B cell (primary cell): ENCODE measurements around the gene WDFY2. TPM values are rescaled to one million over a fixed set of nuclear protein-coding genes. Genes with fewer than 3 reads are reported as not detected.

Source experiments
- ATAC-seq: fragments of 200-7000 bp; cut with Tn5 transposase; one replicate; pipeline ENCODE4 v1.10.0; 2021; ENCODE audit warnings: low read depth, mild to moderate bottlenecking, moderate number of reproducible peaks, moderate library complexity
- CTCF ChIA-PET: fragments of 350-600 bp; sonication (Branson Sonifier 250); formaldehyde crosslinking; loops from one replicate; lab custom pipeline; 2021; ENCODE audit warnings: antibody characterized with exemption, inconsistent platforms; lab: Charles Lee
- POLR2A ChIA-PET: fragments of 350-600 bp; sonication (Branson Sonifier 250); formaldehyde crosslinking; loops from one replicate; lab custom pipeline; 2021; ENCODE audit warnings: antibody characterized with exemption; lab: Charles Lee
- DNase-seq: peaks from one replicate; pipeline ENCODE4 v3.0.0; 2013
- H2AFZ ChIP-seq: 2 replicates; pipeline ENCODE4 v1.6.1; 2012; ENCODE audit warnings: mild to moderate bottlenecking, low read depth, low read length; ENCODE audit not compliant: insufficient read depth, poor library complexity, severe bottlenecking
- H3K27ac ChIP-seq, 2 donors: 1 replicate in 1 of 2; 2 replicates in 1 of 2; pipeline ENCODE4 v1.5.1; 2012 to 2013; ENCODE audit warnings: low read length in 2 of 2, mild to moderate bottlenecking in 2 of 2, moderate library complexity in 1 of 2
- H3K27me3 ChIP-seq, 4 experiments: fragments of 200-600 bp in 1 of 4; sonication (generic) in 1 of 4; replicated peaks in 1 of 4; 1 replicate in 2 of 4; 2 replicates in 2 of 4; pipeline versions ENCODE4 v1.6.1 to v1.7.0; 2013 to 2016; ENCODE audit warnings: low read length in 3 of 4, mild to moderate bottlenecking in 2 of 4, mixed read lengths in 1 of 4, moderate library complexity in 1 of 4; ENCODE audit not compliant: insufficient read depth in 4 of 4, control insufficient read depth in 3 of 4; ENCODE audit errors: control extremely low read depth in 1 of 4
- H3K36me3 ChIP-seq, 2 experiments: replicated peaks in 1 of 2; 1 replicate in 1 of 2; 2 replicates in 1 of 2; pipeline versions ENCODE4 v1.6.1 to v1.7.1; 2013; ENCODE audit warnings: low read length in 1 of 2; ENCODE audit not compliant: insufficient read depth in 2 of 2, control insufficient read depth in 1 of 2; ENCODE audit errors: control extremely low read depth in 1 of 2, extremely low read depth in 1 of 2
- H3K4me1 ChIP-seq, 2 donors: fragments of 200-600 bp in 1 of 2; sonication (generic) in 1 of 2; 1 replicate in 1 of 2; 2 replicates in 1 of 2; pipeline versions ENCODE4 v1.5.1 to v1.6.1; 2013 to 2017; ENCODE audit warnings: low read length in 2 of 2; ENCODE audit not compliant: control insufficient read depth in 2 of 2, insufficient read depth in 2 of 2
- H3K4me2 ChIP-seq: replicated peaks from 2 replicates; pipeline ENCODE3; 2012; ENCODE audit warnings: mild to moderate bottlenecking, low read depth, low read length; ENCODE audit not compliant: poor library complexity, severe bottlenecking
- H3K4me3 ChIP-seq, 5 experiments: fragments of 200-600 bp in 1 of 5; sonication (generic) in 1 of 5; 1 replicate in 3 of 5; 2 replicates in 2 of 5; pipeline versions ENCODE4 v1.5.1 to v1.7.0; 2011 to 2016; ENCODE audit warnings: low read length in 4 of 5, mild to moderate bottlenecking in 4 of 5, low read depth in 2 of 5, control low read depth in 1 of 5, moderate library complexity in 1 of 5; ENCODE audit not compliant: insufficient read depth in 1 of 5; ENCODE audit errors: control extremely low read depth in 1 of 5, extremely low read depth in 1 of 5
- H3K79me2 ChIP-seq: fragments of 200-600 bp; sonication (generic); one replicate; pipeline ENCODE4 v1.6.0; 2016; ENCODE audit warnings: low read length; ENCODE audit not compliant: control insufficient read depth, insufficient read depth
- H3K9ac ChIP-seq: fragments of 200-600 bp; sonication (generic); 2 replicates; pipeline ENCODE4 v1.6.1; 2017; ENCODE audit warnings: mild to moderate bottlenecking, low read length, moderate library complexity
- H3K9me3 ChIP-seq, 3 donors: one replicate each; pipeline versions ENCODE4 v1.6.1 to v1.7.1; 2013; ENCODE audit warnings: low read length in 2 of 3; ENCODE audit not compliant: control insufficient read depth in 2 of 3, insufficient read depth in 1 of 3; ENCODE audit errors: control extremely low read depth in 1 of 3
- H4K20me1 ChIP-seq: 2 replicates; pipeline ENCODE4 v1.6.0; 2012; ENCODE audit warnings: mild to moderate bottlenecking, low read length; ENCODE audit not compliant: insufficient read depth, control insufficient read depth, poor library complexity, severe bottlenecking
- H3K27ac Mint-ChIP-seq: one replicate; pipeline ENCODE4 v1.8.0; 2021; ENCODE audit warnings: mixed read lengths
- H3K27me3 Mint-ChIP-seq: one replicate; pipeline ENCODE4 v1.8.0; 2021; ENCODE audit warnings: mixed read lengths
- H3K4me1 Mint-ChIP-seq: one replicate; pipeline ENCODE4 v1.8.0; 2021; ENCODE audit warnings: mixed read lengths
- H3K4me3 Mint-ChIP-seq: one replicate; pipeline ENCODE4 v1.8.0; 2021; ENCODE audit warnings: mixed read lengths
- H3K9me3 Mint-ChIP-seq: one replicate; pipeline ENCODE4 v1.8.0; 2022; ENCODE audit warnings: mixed read lengths; ENCODE audit not compliant: insufficient read depth
- CTCF ChIP-seq: fragments of 200-600 bp; IDR thresholded peaks from one replicate; pipeline ENCODE4 v1.8.0; 2022; ENCODE audit warnings: antibody characterized with exemption, mild to moderate bottlenecking
- EZH2 ChIP-seq: IDR thresholded peaks from 2 replicates; pipeline ENCODE4 v1.6.1; 2012; ENCODE audit warnings: borderline replicate concordance, low read depth, mild to moderate bottlenecking, moderate library complexity, low read length; ENCODE audit not compliant: insufficient read depth, poor library complexity, severe bottlenecking
- WGBS: methylation state at CpG from one replicate; pipeline ENCODE4 v1.1.5; 2013; ENCODE audit warnings: missing lambda C conversion rate; ENCODE audit not compliant: insufficient coverage; 5-methylcytosine and 5-hydroxymethylcytosine counted together
- intact Hi-C: fragments of 100-400 bp; cut with micrococcal nuclease; formaldehyde crosslinking; loops from one replicate; pipeline ENCODE4 v1.10.0; 2022
- polyA plus RNA-seq: library from polyadenylated mRNA; depleted of rRNA; stranded (reverse); fragments of >200 nt; gene quantifications from 2 replicates; pipeline ENCODE4 v1.2.3, GENCODE V29; 2012
- total RNA-seq, 2 donors: library from RNA; stranded (reverse); fragments of 120-200 nt in 1 of 2; gene quantifications; 1 replicate in 1 of 2; 2 replicates in 1 of 2; pipeline versions ENCODE4 v1.2.3 to v1.2.4, GENCODE V29; 2013 to 2022

The WDFY2 gene
- total and polyA plus RNA-seq, 2 donors (not counting 1 experiment from before 2014, with no cell fraction given) = 12.4 to 47.7 TPM

- no peak overlapping the region for H3K9ac ChIP-seq
- ATAC-seq (no peak), DNase-seq (no peak)
- no peak overlapping the region for H3K27ac ChIP-seq
- H3K9me3 ChIP-seq = no peaks in the 10 kb centered on the region
- H3K27me3 Mint-ChIP-seq = no peaks in the 10 kb centered on the region
- H3K79me2 ChIP-seq = no peaks in the 10 kb centered on the region
- H3K9me3 Mint-ChIP-seq = no peaks in the 10 kb centered on the region
- POLR2A ChIA-PET = no interaction called here
- H3K4me2 ChIP-seq = no peak overlapping the region
- no peak overlapping the region for H3K27ac Mint-ChIP-seq
- H3K4me1 Mint-ChIP-seq = peaks cover 11% of the 10 kb centered on the region
- TF ChIP-seq CTCF (no peak), EZH2 (no peak)
- no peak overlapping the region for H3K4me3 Mint-ChIP-seq
- no peaks in the 10 kb centered on the region for H3K27me3 ChIP-seq
- intact Hi-C loops = no loop called here
- no peak overlapping the region for H3K4me3 ChIP-seq
- no peak overlapping the region for H2AFZ ChIP-seq
- peaks cover 14 to 18% of the 10 kb centered on the region in 2 experiments for H3K36me3 ChIP-seq
- CTCF ChIA-PET = no interaction called here
- no peaks in the 10 kb centered on the region for H4K20me1 ChIP-seq
- H3K4me1 ChIP-seq = peaks cover 0 to 3% of the 10 kb centered on the region in 2 donors
Measured at GRCh38 chr13:51724721-51725120, 140.5 kb downstream of the WDFY2 start.

GRCh38 chr13:51726446-51727193 lies 142.4 kb downstream of the WDFY2 start:
- Histone ChIP-seq H3K9ac (no peak overlapping the region), H3K4me3 (no peak overlapping the region), H3K4me2 (no peak overlapping the region), H3K27me3 (no peaks in the 10 kb centered on the region), H4K20me1 (no peaks in the 10 kb centered on the region), H3K36me3 (peaks cover 10 to 18% of the 10 kb centered on the region in 2 experiments), H2AFZ (no peak overlapping the region), H3K79me2 (no peaks in the 10 kb centered on the region), H3K4me1 (peaks cover 0 to under 1% of the 10 kb centered on the region in 2 donors), H3K9me3 (no peaks in the 10 kb centered on the region), H3K27ac (no peak overlapping the region)
- Mint-ChIP-seq H3K27me3 (no peaks in the 10 kb centered on the region), H3K9me3 (no peaks in the 10 kb centered on the region), H3K27ac (no peak overlapping the region), H3K4me3 (no peak overlapping the region), H3K4me1 (peaks cover 8% of the 10 kb centered on the region)
- 90% methylated on average over 2 of the region's 3 CpGs for WGBS
- TF ChIP-seq CTCF (no peak), EZH2 (no peak)
- CTCF ChIA-PET = no interaction called here
- POLR2A ChIA-PET = no interaction called here
- ATAC-seq (no peak), DNase-seq (no peak)
- intact Hi-C loops = no loop called here
